Measurements from ENCODE around the gene CNOT8. TPM values are rescaled to one million over a fixed set of nuclear protein-coding genes. Genes with fewer than 3 reads are reported as not detected.
"Not testable (repeated sequence)": the region's sequence is repeated elsewhere in the genome, so short reads cannot be mapped to it uniquely, and the experiment has no call there.

Gene CNOT8
- total RNA-seq, 4 donors from 2014 or later, result 48.0 to 106 (median 70.3) TPM

- DNase-seq (ENCODE audit: low spot score) (no peak), ATAC-seq (ENCODE audit: low FRiP score) (no peak)
- no peak for TF ChIP-seq CTCF (IDR thresholded peaks at IDR 0.05)
Measured at GRCh38 chr5:154896562-154897165, 38.2 kb downstream of the CNOT8 start.

GRCh38 chr5:154898210-154898609 lies 39.8 kb downstream of the CNOT8 start:
- DNase-seq (ENCODE audit: low spot score) (no peak), ATAC-seq (ENCODE audit: low FRiP score) (no peak)
- no peak for TF ChIP-seq CTCF (IDR thresholded peaks at IDR 0.05)

DNA sequence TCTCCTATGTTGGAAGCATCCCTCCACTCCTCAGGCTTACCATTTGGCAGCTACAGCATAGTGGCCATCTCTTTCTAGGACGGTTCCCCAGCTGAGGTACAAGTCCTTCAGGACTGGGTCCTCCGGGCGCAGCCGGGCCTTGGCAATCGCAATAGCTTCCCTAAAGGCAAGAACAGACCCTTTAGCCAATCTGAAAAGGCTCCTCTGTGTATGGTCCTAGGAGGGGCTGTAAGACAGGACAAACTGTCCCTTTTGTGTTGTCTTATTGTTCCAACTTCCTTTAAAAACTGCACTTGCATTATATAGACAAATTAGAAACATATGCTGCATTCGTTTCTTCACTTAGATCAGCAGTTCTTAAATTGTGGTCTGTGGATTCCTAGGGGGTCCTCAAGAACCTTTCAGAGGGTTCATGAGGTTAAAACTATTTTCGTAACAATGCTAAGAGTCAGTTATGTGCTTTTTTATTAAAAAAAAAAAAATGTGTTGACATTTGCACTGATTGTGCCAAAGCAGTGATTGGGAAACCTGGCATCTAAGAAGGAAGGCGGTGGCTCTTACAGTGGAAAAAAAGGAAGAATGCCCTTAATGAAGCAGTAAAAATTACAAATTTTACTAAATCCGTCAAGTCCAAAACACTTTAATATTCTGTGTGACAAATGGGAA lies 40.9 kb downstream of the CNOT8 start:
- no peak for TF ChIP-seq CTCF (IDR thresholded peaks at IDR 0.05)
- DNase-seq (ENCODE audit: low spot score), result no peak
- ATAC-seq (ENCODE audit: low FRiP score), result peak; percentile 41

DNA sequence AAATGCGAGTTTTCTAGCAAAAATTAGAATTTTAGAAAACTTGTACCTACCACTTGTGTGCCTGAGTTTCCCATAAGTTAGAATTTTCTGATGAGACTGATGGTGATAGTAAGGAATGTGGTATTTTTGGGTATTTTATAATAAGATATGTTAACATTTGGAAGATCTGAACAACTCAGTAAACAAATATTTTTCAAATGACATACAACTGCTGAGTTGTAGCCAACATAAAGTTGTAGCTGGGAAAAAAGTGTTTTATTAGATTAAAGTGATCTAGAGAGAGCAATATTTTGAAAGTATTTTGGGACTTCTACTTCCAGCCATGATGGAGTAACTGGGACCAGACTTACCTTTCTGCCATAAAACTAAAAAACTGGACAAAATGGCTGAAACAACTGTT lies 41.6 kb downstream of the CNOT8 start:
- no peak for TF ChIP-seq CTCF (IDR thresholded peaks at IDR 0.05)
- DNase-seq (ENCODE audit: low spot score) (no peak), ATAC-seq (ENCODE audit: low FRiP score) (no peak)

DNA sequence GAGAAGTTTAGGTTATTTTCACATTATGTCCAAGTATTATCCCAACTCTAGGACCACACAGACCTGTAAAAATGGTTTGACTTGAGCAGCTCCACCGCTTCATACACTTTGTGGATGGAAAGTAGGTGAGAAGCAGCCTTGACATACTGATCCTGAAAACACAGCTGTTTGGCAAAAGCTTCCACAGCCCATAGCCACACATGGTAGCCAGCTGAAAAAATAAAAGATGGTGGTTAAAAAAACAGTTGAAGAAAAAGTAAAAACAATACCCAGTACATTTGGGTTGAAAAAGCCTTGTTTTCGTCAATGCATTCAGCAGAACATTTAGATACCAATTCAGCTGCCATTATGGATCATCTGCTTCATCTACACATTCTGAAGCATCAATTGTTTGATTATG lies 42.8 kb downstream of the CNOT8 start:
- DNase-seq (ENCODE audit: low spot score), result no peak
- no peak for ATAC-seq (ENCODE audit: low FRiP score)

DNA sequence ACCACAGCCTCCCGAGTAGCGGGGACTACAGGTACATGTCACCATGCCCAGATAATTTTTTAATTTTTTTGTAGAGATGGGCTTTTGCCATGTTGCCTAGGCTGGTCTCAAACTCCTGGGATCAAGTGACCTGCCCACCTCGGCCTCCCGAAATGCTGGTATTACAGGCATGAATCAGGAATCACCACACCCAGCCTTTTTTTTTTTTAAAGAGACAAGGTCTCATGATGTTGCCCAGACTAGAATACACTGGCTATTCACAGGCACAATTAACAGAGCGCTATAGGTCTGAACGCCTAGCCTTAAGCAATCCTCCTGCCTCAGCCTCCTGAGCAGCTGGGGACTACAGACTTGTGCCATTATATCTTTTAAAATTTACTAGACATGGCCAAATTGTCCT lies 43.5 kb downstream of the CNOT8 start:
- no peak for TF ChIP-seq CTCF (IDR thresholded peaks at IDR 0.05)
- ATAC-seq (ENCODE audit: low FRiP score), result no peak
- no peak for DNase-seq (ENCODE audit: low spot score)

More for the DNA sequence above, 42.8 kb downstream of the CNOT8 start:
- no peak for TF ChIP-seq CTCF (IDR thresholded peaks at IDR 0.05)

DNA sequence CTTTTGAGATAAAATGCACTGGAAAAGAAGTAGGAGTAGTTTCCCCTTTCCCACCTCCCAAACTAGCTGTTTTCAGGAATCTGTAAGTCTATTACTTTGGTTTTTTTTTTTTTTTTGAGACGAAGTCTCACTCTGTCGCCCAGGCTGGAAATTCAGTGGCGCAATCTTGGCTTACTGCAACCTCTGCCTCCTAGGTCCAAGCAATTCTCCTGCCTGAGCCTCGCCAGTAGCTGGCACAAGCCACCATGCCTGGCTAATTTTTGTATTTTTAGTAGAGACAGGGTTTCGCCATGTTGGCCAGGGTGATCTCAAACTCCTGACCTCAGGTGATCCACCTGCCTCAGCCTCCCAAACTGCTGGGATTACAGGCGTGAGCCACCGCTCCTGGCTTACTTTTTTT lies 47.2 kb downstream of the CNOT8 start:
- not testable (repeated sequence) for ATAC-seq (ENCODE audit: low FRiP score); DNase-seq (ENCODE audit: low spot score)
